Stimulated activated CD8-positive, alpha-beta memory T cell treated with anti-CD3 and anti-CD28 coated beads, Interleukin-15, amount 100 ng/mL, for 48 hours (primary cell): ENCODE measurements around the gene KRT80.

ENCODE experiments used
- DNase-seq, 2 donors: peaks; one replicate each; pipeline ENCODE4 v3.0.0-alpha.2; 2020; ENCODE audit warnings: low read depth in 2 of 2

KRT80 gene

GRCh38 chr12:52210925-52211650, 19.3 kb upstream of the KRT80 start:
- no peak for DNase-seq

GRCh38 chr12:52210186-52210924, 18.5 kb upstream of the KRT80 start:
- DNase-seq: no peak

- no peak for DNase-seq
Observed at GRCh38 chr12:52209321-52209720, 17.5 kb upstream of the KRT80 start.

- no peak for DNase-seq
Observed at GRCh38 chr12:52208424-52209165, 16.8 kb upstream of the KRT80 start.

DNA sequence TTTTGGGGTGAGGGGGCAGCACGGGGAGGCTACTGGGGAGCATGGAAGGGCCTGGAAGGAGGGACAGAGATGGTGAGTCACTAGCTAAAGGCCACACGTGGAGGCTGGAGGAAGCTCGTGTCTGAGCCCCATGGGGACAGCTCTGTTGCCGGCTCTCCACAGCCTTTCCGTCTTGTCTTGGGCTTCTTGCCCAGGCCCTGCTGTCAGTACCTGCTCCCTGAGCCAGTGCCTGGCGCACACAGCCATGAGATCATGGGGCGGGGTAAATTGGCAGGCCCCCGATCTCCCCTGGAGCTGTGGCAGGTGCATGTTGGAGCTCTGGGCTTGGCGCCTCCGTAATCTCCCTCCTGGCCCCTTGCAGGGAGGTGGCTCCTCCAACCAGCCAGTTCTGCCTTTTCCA, 16.1 kb upstream of the KRT80 start:
- no peak for DNase-seq

- no peak for DNase-seq
Observed at GRCh38 chr12:52207106-52207505, 15.3 kb upstream of the KRT80 start.

DNA sequence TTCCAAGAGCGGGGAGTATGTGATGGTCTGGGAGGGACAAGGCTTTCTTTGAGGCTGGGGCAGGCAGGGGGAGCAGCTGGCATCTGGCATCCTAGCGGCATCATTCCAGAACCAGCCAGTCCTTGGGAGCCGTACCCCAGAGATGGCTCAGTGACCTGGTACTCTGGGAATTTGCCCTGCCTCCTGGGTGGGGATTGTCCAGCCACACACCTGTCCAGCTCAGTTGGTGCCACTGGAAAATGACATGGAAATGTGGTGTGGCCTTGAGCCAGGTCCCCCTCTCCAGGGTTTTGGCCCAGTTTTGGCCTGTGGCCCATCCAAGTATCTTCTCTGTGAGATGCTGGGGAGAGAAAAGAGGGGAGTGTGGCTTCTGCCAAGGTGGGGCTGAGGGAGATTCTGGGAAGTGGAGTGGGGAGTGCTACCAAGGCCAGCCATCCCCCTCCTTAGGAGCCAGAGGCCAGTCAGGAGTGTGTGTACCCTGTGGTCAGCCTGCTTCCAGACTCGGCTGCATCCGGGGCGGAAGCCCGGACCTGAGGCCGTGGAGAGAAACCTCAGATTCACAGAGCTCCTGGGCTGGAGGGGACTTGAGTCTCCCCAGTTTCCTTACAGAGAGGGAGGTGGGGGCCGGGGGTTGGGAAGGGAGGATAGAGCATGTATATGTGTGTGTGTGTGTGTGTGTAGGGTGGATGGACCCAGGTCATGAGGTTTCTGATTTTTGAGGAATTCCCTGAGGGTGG, 14.7 kb upstream of the KRT80 start:
- DNase-seq: no peak

- no peak for DNase-seq
Observed at GRCh38 chr12:52205612-52206303, 13.9 kb upstream of the KRT80 start.

DNA sequence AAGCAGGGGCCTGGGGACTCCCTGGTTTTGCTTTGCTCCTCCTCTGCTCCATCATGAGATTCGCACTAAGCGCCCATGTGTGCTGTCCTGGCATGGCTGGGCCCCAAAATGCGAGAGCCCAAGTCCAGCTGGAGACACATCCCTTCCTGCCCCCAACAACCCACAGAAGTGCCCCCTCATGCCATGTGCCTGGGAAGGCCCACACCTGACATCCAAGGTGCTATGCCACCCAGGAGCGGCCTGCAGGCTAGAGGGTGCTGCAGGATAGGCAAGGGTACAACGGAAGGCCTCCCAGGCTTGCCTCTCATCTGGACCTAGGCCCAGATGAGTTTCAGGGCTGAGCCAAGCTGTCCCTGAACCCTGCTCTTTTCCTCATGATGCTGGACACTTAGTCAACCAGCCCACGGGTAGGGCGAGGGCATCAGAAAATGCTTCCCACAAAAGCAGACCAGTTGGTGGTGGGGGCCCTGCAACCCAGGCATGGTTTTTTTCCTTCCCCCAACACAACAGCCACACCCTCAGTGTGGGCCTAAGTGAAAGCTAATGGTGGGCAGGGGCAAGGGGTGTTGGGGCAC, 13.2 kb upstream of the KRT80 start:
- DNase-seq: no peak

GRCh38 chr12:52204095-52204930, 12.5 kb upstream of the KRT80 start:
- no peak for DNase-seq

- DNase-seq: peak in 1 of 2 donors; percentile 7
Observed at GRCh38 chr12:52203079-52203921, 11.5 kb upstream of the KRT80 start.

DNA sequence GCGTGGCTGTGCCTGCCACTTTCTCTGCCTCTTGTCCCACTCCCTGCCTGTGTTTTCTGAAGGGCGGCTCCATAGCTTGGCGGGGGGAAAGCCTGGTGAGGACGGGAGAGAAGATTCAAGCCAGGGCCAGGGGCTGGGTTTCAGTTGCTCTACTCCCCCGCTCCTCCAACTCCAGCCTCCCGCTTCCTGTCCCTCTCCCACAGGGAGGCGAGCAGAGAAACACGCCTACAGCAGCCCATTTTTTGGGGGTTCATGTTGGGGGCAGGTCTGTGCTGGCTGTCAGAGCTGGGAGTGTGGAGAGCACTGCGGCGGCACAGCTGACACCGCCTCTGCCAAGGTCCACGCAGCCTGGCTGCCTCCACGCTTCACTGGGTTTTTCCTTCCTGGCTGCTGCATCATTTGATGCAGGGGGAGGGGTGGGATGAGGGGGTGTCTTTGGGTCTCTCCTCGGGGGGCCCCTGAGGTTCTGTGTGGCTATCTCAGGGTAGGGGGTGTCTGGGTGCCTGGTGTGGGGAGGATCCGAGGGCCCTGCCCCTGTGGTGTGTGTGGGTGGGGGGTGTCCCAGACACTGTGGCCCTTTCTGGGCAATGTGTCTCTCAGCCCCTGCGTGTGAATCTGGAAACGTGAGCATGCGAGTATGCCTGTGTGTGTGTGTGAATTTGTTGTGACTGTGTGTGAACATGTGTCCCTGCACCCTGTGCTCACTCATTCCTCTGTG, 10.7 kb upstream of the KRT80 start:
- DNase-seq: no peak

DNA sequence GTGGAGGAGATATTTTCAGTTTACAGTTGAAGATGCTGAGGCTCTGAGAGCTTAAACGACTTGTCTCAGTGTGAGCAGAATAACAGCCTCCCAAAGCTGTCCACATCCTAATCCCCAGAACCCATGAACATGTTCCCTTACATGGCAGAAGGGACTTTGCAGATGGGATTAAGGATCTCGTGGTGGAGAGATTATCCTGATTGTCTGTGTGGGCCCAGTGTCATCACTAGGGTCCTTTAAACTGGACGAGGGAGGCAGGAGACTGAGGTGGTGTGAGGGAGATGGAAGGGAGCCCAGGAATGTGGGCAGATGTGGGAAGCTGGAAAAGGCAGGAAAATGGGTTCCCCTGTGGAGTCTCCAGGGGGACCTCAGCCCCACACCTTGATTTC, 9.6 kb upstream of the KRT80 start:
- no peak for DNase-seq

- no peak for DNase-seq
Observed at GRCh38 chr12:52200781-52201450, 9.1 kb upstream of the KRT80 start.

DNA sequence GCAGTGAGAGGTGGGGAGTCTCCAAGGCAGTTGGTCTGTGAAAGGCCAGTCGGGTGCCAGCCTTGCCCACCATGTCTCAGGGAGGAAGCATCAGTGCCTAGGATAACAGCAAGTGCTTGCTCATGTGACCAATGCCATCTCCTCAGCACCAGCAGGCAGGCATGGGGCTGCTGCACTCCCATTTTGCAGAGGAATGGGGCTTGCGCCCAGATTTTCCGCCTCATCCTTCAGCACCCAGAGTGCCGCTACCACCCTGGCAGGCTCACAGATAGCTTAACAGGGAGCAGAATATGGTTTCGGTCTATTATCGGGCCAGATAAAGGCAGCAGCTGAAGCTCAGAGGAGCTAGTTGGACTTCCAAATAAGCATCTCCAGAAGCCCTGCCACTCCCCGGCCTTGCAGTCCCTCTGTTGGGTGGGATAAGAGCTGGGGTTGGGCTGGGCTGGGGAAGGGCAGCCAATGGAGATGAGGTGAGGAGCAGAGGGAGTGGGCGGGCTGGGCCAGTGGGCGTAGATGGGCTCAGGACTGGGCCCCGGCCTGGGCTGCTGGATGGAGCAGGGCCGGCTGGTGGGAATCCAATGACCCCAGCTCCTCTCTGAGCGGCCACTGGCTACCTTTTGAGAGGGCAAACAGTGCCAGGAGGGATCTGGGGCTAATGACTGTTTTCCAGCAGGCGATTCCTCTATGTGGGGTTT, 8.4 kb upstream of the KRT80 start:
- no peak for DNase-seq

DNA sequence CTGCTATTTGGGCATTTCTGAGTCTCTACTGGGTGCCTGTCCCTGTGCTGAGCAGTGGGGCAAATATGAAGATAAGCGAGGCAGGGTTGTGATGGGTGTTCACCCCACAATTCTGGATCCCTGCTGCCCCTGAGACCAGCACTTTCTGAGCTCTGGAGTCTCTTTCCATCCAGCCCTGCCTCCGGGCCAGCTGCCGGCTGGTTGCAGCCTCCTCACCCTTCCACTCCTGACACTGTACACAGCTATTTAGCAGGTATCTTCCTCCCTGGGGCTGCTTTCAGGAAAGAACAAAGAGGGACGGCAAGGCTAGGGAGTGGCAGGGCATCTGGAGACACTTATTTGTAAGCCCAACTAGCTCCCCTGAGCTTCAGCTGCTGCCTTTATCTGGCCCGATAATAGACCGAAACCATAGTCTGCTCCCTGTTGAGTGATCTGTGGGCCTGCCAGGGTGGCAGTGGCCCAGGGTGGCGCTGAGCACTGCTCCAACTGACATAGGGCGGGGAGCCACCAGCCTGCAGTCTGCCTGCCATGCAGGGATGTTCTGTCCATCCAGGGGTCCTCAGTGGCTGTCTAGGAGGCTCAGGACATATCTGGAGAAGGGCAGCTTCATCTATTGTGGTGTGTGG, 7.6 kb upstream of the KRT80 start:
- DNase-seq: no peak
